K562 (cell line): ENCODE data around the gene MICU1. TPM values are rescaled to one million over a fixed set of nuclear protein-coding genes. Genes with fewer than 3 reads are reported as not detected.

Source experiments
- ARID1B ChIP-seq: fragments of 450-650 bp; IDR thresholded peaks from 2 replicates; pipeline ENCODE4 v1.6.1; 2016; ENCODE audit warnings: antibody characterized with exemption, mild to moderate bottlenecking, inconsistent platforms
- CHD7 ChIP-seq: fragments of 200-600 bp; sonication (generic); IDR thresholded peaks from one replicate; pipeline ENCODE4 v1.6.1; 2012; ENCODE audit warnings: mild to moderate bottlenecking, low read depth, low read length, inconsistent platforms
- EGR1 ChIP-seq: fragments of 450-650 bp; conservative IDR thresholded peaks from 2 replicates; pipeline ENCODE4 v1.6.1; 2017; ENCODE audit warnings: mild to moderate bottlenecking
- HDAC8 ChIP-seq: fragments of 450-650 bp; IDR thresholded peaks from 2 replicates; pipeline ENCODE4 v1.6.1; 2016; ENCODE audit warnings: mild to moderate bottlenecking, missing genetic modification characterization, moderate library complexity, missing compliant biosample characterization
- SMAD4 ChIP-seq: fragments of 250-450 bp; sonication (Bioruptor Pico); conservative IDR thresholded peaks from 2 replicates; pipeline ENCODE4 v1.8.0; 2021; ENCODE audit warnings: inconsistent platforms, mild to moderate bottlenecking, moderate library complexity
- THRB ChIP-seq: fragments of 450-650 bp; formaldehyde crosslinking; conservative IDR thresholded peaks from 2 replicates; pipeline ENCODE4 v1.4.0; 2022; ENCODE audit warnings: mild to moderate bottlenecking, missing genetic modification characterization
- WHSC1 ChIP-seq: IDR thresholded peaks from one replicate; pipeline ENCODE4 v1.6.1; 2012; ENCODE audit warnings: low read length, control low read depth, inconsistent platforms
- ZEB2 ChIP-seq: fragments of 450-650 bp; IDR thresholded peaks from 2 replicates; pipeline ENCODE4 v1.6.1; 2016
- ZNF224 ChIP-seq: sonication (generic); formaldehyde crosslinking; IDR thresholded peaks from 2 replicates; pipeline ENCODE4 v1.8.0; 2022; ENCODE audit warnings: mild to moderate bottlenecking, missing genetic modification reagents
- polyA plus RNA-seq, 8 experiments: library from polyadenylated mRNA; depleted of rRNA in 4 of 8; stranded (reverse) in 5 of 8; unstranded in 3 of 8; fragments of >200 nt; fragmentation: Nextera tagmentation in 2 of 8; fragmentation: Illumina TruSeq in 1 of 8; extraction: Ambion mirVana in 2 of 8; extraction: Trizol in 1 of 8; gene quantifications; 2 replicates each; pipeline versions ENCODE4 v1.2.1 to v1.2.3, GENCODE V29; 2011 to 2014; ENCODE audit warnings: inconsistent platforms in 1 of 8, missing spikeins in 1 of 8
- total RNA-seq, 7 experiments: library from RNA; depleted of rRNA in 6 of 7; stranded (reverse); fragments of >200 nt in 6 of 7; fragmentation: Illumina TruSeq in 2 of 7; extraction: Trizol in 2 of 7; gene quantifications; 2 replicates each; pipeline versions ENCODE4 v1.2.1 to v1.2.3, GENCODE V29; 2011 to 2021; ENCODE audit warnings: low replicate concordance in 1 of 7

The MICU1 gene
- total and polyA plus RNA-seq, 9 of the 15 experiments (the other 6 are each of a cell fraction or from before 2014, with no cell fraction given) = 29.3 to 76.8 (median 48.4) TPM

GRCh38 chr10:72659694-72660093 lies 33.8 kb upstream of the MICU1 start (continued):
- TF ChIP-seq CHD7 (no peak), EGR1 (0 out of 2 replicates have a peak, but pooled peaks have one; percentile 16), SMAD4 (CRISPR knock-in tag) (0 out of 2 replicates have a peak, but pooled peaks have one; percentile 59), WHSC1 (no peak), ARID1B (peak; percentile 63), THRB (0 out of 2 replicates have a peak, but pooled peaks have one; percentile 67), ZNF224 (no peak), HDAC8 (tag) (no peak), ZEB2 (0 out of 2 replicates have a peak, but pooled peaks have one; percentile 29)
